Measurements from ENCODE around the gene KCNE3.

The KCNE3 gene, protein sequence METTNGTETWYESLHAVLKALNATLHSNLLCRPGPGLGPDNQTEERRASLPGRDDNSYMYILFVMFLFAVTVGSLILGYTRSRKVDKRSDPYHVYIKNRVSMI

DNA sequence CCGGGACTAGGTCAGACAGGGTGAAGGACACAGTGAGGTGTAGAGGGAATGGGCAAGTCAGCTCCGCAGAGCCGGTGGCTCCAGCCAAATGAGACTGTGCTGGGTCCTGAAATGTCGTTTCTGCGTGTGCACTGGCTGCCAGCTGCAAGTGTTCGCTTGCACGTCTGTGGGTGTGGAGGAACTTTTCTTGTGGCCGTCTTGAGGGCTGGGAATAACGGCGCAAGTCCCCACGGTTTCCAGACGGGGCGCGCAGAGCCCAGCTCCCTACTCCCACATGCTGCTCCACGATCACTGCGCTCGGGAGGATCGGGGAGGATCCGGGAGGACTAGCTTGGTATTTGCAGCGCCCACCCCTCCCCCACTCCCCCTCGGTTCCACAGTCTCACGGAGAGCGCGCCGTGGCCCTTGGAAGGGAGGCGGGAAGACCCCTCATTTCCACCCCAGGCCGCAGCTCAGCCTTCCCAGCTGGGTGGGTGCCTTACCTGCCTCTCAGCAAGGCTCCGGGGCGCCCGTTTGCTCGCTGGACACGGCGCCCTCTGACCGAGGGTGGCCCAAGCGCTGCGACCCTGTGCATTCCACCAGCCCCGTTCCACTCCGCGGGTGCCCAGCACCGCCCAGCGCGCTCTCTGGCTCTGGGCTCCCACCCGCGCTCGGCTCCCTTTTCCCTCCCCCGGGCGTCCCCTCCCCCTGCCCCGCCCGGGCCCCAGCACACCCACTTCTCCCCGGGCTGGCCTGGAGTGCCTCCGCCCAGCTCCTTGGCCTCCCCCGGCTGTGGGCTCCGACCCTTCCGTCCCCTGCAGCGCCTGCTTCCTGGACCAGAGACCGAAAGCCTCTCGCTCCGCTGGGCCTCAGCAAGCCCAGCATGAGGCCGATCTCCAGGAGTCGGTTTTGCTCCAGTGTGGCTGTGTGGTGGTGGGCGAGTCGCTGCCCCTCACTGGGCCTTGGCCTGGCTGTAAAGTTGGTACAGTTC is at the start of gene KCNE3:
TSS of gene KCNE3 (minus strand) at position 634 of the 970 bp plus-strand sequence. CDS start 9,986 bp downstream, outside the sequence.
- DNase-seq = no peak

DNA sequence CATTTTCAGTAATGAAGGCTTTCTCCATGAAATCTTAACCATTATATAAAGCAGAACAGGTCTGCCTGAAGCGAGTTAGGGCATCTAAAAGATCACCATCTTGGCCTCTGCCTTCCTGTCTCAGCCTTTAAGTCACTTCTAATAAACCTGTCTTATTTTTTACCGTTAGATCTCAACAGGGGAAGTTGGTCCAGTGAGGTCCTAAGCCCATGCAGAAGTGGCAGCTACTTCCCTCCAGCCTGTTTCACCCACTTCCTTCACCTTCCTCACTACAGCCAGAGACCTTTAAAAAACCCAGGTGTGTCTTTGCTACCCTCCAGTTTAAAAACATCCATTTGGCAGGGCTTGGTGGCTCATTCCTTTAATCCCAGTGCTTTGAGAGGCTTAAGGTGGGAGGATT is 40.2 kb upstream of the KCNE3 start:
- DNase-seq = no peak

DNA sequence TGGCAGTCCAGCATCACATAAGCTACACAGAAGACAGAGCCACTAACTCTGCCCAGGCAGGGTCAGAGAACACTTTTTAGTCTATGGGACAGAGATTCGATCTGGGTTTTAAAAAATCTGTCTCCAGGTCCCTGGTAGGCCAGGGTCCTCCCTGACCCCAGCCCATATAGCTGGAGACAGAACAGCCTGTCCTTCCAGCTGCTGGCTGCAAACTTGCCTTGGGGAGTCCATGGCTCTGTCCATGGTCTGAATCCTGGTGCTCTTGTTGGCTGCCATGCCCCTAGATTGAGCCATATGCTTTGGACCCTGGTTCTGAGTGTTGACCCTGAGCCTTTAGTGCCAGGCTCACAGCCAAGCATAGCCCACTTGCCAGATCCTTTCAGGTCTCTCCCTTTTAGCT is 39.5 kb upstream of the KCNE3 start:
- DNase-seq = no peak

DNA sequence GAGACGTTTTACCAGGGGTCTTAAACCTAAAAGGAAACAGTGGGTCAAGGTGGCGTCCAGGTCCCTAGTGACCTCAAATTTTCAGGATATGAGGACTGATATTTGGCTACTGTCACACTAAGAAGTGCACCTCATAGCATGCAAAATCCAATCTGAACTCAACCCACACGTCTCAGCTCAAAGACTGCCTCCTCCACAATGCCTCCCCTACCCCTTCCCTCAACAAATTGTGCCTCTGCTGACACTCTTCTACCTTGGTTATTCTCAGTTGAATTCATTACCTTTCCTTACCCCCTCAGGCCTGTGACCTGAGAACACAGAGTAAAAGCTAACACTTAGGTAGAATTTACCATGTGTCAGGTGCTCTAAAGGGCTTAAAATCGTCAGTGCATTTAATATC is 38.6 kb upstream of the KCNE3 start:
- no peak for DNase-seq

DNA sequence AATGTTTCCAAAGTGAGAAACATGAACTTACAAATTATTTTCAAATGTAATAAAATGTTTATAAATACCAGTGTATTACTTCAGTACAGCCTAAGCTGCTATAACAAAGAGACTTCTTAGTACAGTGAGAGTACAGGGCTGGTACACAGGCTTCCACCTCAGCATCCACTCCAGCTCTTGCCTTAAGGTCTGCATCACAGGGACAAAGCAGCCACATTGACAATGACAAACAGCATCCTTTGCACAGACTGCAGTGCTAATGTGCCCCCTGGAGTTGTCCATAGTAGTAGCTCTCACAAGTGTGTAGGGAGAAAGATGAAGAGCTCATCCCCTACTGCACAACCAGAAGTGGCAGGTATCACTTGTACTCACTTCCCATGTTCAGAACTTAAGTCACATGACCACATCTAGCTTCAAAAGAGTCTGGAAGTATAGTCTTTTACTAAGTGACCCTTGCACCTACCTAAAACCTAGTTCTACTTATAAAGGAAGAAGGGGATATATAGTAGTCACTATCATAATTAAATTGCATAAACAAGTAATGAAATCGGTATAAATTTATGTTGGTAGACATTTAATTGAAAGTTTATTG is 36.8 kb upstream of the KCNE3 start:
- no peak for DNase-seq

DNA sequence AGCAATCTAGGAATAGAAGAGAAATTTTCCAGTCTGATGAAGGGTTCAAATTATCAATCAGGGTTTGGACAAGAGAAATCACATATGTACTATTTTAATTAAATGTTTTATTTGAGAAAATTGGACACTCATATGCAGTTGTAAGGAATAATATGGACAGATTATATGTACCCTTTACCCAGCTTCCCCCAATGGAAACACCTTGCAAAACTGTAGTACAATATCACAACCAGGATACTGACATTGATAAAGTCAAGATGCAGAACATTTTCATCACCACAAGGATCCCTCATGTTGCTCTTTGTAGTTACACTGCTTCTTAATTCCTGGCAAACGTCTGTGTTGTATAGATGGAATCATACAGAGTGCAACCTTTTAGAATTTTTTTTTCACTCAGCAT is 27.6 kb upstream of the KCNE3 start:
- DNase-seq = no peak

DNA sequence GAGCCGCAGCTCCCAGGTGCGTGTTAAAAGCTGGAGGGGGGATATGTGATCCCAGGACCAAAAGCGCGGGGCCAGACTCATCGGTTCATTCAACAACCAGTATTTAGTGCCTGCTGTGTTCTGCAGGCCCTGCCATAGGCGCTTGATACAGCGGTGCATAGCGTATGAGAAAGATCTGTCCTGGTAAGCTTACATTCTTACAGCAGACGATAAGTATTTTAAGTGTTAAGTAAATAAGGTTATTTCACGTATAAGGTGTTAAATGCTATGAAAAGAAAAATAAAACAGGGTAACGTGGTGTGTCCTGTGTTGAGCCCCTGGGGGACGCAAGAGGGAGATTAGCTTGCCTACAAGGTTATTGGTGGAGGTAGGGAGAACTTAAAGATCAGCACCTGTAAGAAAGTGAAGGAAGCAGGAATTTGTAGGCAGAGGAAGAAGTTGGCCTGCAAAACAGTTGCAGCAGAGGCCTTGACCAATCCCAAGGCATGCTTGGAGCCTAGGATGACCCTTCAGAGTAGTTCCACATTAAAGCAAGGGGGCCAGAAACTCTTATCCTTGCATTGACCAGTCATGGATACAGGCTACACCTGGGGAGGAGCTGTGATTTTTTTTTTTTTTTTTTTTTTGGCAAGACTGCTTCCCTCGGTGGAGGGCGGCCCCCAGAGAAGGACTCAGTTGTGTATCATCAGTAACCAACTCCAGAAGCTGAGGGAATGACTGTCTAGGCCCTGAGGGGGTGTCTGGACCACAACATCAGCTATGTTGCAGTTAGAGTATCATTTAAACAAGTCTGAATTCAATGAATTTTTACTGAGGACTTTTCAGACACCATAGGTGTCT is 26.7 kb upstream of the KCNE3 start:
- DNase-seq = no peak

DNA sequence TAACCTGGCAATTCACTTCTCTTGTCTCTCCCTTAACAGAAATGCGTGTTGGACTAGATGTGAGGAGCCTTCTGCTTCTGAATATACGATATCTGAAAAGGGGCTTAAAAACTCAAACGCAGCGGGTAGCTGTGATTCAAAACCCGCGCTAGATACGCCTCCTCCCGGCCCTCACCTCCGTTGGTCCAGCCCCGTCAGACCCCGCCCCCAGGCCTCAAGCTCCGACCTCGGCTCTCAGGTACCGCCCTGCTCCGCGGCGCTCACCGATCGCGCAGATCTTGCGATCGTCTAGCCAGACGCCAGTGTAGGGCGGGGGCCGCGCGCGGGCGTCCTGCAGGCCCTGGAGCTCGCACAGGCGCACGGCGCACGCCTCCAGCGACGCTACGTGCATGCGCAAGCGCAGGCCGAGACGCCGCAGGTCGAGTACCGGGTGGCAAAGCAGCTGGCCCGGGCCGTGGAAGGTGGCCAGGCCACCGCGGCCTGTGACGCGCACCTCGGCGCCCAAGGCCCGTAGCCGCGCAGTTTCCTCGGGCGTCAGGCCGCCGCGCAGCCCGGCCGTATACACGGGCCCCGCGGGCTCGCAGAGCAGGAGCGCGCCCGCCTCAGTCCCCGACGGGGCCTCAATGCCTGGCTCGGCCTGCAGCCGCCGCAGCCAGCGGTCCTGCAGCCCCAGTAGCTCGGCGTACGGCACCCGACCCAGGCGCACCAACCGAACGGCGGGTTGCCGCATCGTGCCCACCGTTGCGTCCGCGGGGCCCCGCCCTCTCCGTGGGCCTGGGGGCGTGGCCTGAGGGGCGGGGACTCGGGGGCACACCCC is 25.8 kb upstream of the KCNE3 start, which contains the start of gene LIPT2:
TSS of gene LIPT2 (minus strand) at position 751 of the 817 bp plus-strand sequence. CDS start at position 730, 21 bp downstream.
- DNase-seq = peak; percentile 88

DNA sequence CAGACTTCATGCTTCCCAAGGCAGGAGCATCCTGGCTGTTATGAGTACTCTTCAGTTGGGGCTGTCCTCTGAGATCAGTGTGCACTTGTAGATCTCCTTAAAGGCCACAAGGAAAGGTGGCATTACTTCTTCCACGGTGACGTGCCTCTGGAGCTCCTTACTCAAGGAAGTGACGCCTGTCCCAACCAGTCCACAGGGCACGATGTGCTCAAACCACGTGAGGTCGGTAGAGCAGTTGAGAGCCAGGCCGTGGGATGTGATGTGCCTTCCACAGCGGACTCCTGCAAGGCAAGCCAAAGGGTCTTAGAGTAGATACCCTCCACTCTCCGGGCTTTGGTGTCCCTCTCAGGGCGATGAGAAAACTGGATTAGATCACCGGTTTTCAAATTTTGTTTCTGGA is 24.7 kb upstream of the KCNE3 start:
- no peak for DNase-seq

DNA sequence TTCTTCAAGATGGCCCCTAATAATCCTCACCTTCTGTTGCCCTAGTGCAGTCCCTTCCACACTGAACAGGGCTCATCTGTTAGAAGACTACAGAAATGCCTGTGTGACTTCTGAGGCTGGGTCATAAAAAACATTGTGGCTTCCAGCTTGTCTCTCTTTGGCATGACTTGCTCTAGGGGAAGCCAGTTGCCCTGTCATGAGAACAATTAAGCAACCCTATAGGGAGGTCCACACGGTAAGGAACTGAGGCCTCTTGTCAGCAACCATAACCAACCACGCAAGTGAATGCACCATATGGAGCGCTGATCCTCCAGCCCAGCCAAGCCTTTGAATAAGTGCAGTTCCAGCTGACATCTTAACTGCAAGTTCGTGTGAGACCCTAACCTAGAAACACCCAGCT is 23.6 kb upstream of the KCNE3 start:
- no peak for DNase-seq

DNA sequence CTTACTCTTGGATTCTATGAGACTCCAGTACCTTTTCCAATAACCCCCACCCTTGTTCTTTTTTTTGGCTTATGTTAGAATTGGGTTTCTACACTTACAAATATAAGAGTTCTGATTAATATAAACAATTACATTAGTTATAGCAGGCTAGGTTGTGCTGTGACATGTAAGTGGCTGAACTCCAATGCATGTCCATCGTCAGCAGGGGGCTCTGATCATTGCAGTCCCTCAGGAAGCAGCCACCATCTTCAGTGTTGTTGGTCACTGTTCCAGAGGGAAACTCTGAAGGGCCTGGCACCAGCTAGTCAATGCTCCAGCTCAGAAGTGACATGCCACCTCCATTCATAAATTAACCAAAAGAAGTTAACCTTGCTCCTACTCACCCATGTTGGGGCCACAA is 20.5 kb upstream of the KCNE3 start:
- DNase-seq = no peak

DNA sequence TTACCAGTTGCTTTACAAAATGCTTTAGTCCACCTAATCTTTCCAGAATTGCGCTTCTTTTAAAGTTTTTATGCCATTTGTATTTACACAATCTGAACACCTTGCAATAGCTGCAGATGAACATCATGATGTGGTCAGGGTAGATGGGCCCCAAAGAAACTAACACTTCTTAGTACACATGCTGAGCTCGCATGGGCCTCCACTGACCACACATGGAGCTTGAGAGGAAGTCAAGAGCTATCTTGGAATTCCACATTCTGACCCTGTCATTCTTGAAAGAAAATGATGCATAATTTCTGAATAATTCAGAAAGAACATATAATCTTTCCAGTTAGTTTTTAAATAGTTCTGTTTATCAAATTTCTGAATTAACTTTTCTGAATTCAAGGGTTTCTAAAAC is 18.5 kb upstream of the KCNE3 start:
- DNase-seq = no peak

DNA sequence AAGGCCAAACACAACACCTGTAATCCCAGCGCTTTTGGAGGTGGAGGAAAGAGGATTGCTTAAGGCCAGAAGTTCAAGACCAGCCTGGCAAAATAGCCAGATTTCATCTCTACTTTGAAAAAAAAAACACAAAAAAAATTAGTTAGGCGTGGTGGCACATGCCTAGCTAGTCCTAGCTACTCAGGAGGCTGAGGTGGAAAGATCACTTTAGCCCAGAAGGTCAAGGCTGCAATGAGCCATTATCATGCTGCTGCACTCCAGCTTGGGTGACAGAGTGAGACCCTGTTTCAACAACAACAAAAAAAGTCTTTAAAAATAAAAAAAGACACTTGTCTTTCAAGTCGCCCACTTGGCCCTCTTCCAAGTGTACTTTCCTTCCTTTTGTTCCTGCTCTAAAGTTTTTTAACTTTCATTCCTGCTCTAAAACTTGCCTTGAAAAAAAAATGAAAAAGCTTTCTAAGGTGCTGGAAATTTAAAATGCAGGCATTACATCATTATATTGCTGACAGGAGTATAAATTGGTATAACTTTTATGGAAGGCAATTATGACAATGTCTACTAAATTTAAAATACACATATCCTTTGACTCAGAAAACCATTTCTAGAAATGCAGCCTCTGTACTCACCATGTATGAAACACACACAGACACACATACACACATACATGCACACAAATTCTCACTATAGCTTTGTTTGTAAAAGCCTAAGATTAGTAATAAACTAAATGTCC is 13.5 kb upstream of the KCNE3 start:
- no peak for DNase-seq

DNA sequence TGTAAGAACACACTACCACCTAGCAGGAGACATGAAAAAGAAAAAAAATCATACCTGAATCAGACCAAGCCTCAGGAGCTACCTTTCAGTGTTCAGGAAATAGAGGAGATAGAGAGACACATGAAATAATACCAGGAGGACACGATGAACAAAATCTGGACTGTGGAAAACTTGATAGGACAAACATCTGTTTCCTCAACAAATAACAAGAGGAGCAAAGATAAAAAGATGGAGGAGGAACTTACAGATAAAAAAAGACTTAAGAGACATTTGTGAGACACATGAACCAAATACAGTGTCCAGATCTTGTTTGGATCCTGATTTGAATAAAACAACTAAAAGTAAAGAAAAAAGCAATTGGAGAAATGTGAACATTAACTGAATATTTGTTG is 12.4 kb upstream of the KCNE3 start:
- DNase-seq = no peak

DNA sequence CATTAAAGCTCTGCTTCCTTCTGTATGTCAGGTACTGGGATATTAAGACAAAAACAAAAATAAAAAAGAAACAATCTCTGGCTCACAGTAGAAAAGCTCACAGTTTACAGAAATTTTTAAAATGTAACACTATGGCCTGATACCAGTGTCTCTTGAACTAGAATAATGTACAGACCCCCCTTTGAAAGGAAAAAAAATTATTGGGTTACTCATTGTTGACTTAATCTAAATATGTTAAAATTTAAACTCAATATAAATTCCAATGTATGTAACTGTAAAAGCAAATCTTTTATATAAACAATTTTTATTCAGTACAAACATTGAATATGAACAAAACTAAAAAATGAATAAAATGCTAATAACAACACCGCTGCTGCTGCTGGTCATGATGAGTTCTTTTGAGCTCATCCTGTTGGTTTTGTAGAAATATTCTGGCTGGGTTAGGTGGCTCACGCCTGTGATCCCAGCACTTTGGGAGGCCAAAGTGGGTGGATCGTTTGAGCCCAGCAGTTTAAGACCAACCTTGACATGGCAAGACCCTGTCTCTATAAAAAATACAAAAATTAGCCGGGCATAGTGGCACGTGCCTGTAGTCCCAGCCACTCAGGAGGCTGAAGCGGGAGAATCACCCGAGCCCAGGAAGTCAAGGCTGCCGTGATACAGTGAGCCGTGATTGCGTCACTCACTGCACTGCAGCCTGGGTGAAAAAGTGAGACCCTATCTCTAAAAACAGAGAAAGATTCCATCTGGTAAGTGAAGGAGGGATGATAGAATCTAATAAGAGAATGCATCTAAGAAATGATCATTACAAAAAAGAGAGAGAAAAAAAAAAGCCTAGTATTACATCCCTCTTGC is 11.8 kb upstream of the KCNE3 start:
- no peak for DNase-seq

DNA sequence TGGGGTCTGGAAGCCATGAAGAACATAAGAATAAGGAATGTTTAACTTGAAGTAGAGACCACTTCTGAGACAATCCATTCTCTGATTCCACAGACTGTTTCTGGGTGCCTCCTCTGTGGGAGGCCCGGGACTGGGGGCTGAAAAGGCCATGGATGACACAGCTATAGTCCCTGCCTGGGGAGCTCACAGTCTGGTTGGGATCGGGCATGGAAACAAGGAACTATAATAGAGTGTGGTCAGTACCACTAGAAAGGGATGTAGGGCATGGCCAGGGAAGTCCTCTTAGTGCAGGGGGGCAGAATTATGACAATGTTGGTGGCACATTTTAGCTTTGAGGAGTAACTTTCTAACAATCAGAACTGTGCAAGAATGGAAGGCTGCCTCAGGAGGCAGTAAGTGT is 9.2 kb upstream of the KCNE3 start:
- DNase-seq = no peak

DNA sequence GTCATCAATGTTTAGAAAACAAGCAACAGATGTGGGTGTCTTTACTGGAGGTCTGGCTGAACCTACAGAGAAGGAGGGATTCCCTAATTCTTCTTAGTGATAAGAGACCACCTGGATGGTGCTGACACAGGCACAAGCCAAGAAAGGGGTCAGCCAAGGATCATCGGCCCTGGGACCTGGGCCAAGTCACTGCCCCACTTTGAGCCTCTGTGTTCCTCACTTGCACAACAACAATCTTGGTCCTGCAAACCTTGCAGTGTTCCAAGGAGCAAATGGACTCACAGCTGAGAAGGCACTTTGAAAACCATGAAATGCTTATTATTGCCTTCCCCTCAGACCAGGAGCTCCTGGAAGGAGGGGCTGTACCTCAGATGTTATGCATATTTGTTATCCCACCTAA is 7.0 kb upstream of the KCNE3 start:
- DNase-seq = no peak

DNA sequence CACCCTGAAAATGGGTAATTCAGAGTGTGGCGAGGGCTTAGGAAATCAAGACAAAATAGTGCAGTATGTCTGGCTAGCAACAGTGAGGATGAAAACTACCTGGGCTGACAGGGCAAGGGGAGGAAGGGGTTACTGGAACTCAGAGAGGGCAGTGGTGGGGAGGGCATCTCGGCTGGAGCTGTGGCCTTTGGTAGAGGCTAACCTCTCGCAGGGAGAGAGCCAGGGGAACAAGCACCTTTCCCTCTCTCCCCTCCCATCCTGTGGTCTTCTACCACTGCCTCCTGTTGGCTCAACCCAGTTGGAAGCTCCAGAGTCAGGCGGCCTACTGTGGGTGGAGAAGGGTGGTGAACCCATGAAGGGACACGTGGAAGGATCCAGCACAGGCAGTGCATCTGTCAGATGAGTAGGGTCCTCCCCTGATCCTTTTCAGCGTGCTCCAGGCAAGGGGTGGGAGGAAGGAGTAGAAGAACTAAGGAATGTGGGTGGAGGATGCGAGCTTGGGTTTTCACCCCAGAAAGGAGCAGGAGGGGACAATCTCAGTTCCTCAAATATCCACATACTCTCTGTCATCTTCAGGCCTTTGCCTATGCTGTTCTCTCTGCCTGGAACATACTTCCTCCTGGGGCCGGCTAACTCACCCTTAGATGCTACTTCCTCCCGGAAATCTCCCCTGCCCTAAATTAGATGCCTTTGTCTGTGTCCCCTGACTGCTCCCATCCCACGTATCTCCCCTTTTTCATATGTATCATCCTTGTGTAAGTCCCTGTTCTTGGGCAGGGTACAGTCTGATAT is 6.2 kb upstream of the KCNE3 start:
- DNase-seq = no peak

DNA sequence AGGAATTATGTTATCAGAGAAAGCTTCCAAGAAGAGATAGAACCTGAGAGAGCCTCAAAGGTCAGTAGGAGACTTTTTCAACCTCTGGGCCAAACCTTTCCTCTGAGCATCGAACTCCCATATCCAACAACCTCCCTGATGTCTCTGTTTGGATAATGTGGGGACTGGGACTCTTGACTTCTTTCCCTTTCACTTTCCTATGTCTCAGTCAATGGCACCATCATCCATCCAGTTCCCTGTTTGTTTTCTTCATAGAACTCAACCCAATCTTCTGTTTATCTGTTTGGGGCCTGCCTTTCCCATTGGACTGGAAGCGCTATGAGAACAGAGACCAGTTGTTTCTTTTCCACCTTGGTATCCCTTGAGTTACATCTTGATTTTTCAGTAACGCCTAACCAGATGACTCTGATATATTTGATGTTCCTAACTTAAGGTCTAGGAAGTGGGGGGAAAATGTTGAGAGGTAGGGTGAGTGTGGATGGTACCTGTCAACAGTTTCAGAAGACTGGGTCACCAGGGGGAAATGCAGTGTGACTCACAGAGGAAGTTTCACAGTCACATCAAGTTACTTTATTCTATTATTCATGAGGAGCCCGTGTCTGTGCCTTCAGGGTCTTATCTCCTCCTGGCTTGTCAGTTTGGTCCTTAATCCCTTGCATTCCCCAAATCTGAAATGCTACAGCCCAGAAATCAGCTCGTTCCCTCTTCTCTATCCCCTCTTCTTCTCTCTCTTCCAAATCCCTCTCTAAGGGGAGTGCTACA is 4.5 kb upstream of the KCNE3 start:
- no peak for DNase-seq
